Measurements from ENCODE around the gene APMAP. TPM values are rescaled to one million over a fixed set of nuclear protein-coding genes. Genes with fewer than 3 reads are reported as not detected.
A peak's percentile ranks its signal among the peaks of the same experiment; 100 is the strongest.

Gene APMAP
- total RNA-seq, 4 donors from 2014 or later, result 19.0 to 40.9 (median 31.6) TPM

DNA sequence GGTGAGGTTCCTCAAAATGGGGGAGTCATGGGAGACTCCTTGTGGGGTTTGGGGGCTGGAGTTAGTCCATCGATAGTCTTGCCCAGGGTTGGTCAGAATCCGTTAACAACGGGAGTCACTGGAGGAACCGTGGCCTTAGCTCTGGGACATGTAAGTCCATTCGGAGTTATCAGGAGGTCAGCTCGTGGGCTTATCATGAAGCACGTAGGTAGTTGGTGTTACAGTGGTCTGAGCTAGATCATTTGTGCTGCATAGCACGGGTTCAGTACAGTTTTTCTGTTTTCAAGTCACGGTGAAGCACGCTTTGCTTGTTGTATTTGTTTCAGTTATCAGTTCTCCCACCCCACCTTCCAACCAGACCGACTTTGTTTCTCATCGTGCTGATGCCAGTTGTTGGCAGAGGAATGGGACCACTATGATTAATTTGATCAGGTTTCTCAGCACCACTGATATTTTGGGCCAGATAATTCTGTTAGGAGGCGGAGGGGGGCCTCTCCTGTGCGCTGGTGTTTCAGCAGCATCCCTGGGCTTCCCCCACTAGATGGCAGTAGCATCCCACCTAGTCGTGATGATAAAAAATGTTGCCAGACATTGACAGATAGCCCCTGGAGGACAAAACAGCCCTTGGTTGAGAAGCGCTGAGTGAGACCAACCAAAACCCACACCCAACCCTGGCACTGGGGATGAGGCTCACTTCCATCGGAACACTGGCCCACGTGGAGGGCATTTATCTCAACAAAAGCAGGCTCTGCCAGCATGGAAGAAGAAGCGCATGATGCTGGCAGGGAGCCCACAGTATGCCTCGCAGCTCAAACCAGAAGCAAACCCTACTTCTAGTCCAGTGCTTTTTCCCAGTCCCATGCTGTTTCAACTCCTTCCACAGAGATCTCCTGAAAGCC is 2.2 kb upstream of the APMAP start:
- Histone ChIP-seq H3K9me3 (no peaks in the 10 kb centered on the region), H3K36me3 (no peaks in the 10 kb centered on the region), H3K27me3 (no peaks in the 10 kb centered on the region), H3K4me1 (peaks cover 0 to 61% (median 6%) of the 10 kb centered on the region in 4 donors), H3K4me3 (peak overlapping the region in 1 of 4 donors; percentile 16), H3K27ac (no peak overlapping the region)
- no peak for TF ChIP-seq POLR2A (IDR thresholded peaks at IDR 0.05)
- TF ChIP-seq, protein P1, sequence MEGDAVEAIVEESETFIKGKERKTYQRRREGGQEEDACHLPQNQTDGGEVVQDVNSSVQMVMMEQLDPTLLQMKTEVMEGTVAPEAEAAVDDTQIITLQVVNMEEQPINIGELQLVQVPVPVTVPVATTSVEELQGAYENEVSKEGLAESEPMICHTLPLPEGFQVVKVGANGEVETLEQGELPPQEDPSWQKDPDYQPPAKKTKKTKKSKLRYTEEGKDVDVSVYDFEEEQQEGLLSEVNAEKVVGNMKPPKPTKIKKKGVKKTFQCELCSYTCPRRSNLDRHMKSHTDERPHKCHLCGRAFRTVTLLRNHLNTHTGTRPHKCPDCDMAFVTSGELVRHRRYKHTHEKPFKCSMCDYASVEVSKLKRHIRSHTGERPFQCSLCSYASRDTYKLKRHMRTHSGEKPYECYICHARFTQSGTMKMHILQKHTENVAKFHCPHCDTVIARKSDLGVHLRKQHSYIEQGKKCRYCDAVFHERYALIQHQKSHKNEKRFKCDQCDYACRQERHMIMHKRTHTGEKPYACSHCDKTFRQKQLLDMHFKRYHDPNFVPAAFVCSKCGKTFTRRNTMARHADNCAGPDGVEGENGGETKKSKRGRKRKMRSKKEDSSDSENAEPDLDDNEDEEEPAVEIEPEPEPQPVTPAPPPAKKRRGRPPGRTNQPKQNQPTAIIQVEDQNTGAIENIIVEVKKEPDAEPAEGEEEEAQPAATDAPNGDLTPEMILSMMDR (IDR thresholded peaks at IDR 0.05), result peak; percentile 87 to 94 (median 93)
- DNase-seq, result peak; percentile 79 to 92 (median 83)

DNA sequence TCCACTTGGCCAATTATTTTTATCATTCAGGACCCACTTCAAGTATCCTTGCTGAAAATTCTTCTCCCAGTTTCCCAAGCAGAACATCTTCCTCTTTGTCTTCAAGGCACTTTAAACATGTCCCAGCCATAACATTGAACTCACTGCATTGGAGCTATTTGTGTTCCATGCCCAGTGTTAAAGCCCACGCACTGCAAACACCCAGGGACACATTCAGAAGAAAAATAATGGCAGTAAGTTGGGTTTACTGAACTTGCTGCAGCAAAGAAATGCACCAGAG is 1.6 kb upstream of the APMAP start:
- Histone ChIP-seq H3K36me3 (no peaks in the 10 kb centered on the region), H3K27ac (no peak overlapping the region), H3K27me3 (no peaks in the 10 kb centered on the region), H3K9me3 (no peaks in the 10 kb centered on the region), H3K4me3 (no peak overlapping the region), H3K4me1 (peaks cover 0 to 55% (median 6%) of the 10 kb centered on the region in 4 donors)
- DNase-seq, result no peak
- TF ChIP-seq POLR2A (IDR thresholded peaks at IDR 0.05), result no peak
- TF ChIP-seq, protein P1 (IDR thresholded peaks at IDR 0.05), result no peak

DNA sequence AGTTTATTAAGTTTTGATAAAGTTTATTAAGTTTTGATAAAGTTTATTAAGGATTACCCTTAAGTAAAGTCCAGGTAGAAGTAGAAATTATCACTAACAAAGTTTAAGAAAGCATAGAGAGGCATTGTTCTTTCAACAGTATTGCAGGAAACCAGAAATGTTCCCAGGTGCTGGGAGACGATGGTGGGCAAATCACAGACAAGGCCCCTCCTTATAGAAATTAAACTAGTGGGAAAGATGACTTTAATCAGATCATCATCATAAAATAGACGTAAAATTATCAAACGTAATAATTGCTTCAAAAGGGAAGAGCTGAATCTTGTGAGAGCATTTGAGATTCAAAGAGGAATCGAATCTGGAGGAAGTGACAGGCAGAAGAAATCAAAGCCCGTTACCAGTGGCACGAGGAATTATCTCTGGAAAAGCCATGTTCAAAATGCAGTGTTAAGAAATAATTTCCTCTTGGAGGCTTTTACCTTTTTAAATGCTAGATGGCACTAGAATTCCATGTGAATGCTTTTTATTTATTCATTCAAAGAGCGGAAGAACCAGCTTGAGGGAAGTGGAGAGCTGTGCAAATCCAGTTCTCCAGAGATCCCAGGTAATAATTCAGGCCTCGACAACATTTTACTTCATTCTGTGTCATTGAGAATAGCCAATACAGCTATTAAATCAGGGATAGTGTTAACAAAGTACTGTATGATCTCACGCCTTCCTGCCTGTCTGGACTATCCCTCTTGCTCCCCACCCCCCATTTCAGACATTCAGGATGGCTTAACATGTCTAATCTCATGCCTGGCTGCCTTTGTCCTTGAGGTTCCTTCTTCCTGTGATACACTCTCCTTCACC is 1.0 kb upstream of the APMAP start:
- H3K4me1 ChIP-seq, result peaks cover 0 to 49% (median 6%) of the 10 kb centered on the region in 4 donors
- no peaks in the 10 kb centered on the region for H3K9me3 ChIP-seq
- no peaks in the 10 kb centered on the region for H3K27me3 ChIP-seq
- TF ChIP-seq POLR2A (IDR thresholded peaks at IDR 0.05), result no peak
- TF ChIP-seq, protein P1 (IDR thresholded peaks at IDR 0.05), result peak in 3 of 6 experiments; percentile 33 to 46 (median 45)
- H3K27ac ChIP-seq, result peak overlapping the region; percentile 90 to 95 (median 92)
- H3K4me3 ChIP-seq, result peak overlapping the region; percentile 72 to 97 (median 93)
- DNase-seq, result no peak
- H3K36me3 ChIP-seq, result no peaks in the 10 kb centered on the region

DNA sequence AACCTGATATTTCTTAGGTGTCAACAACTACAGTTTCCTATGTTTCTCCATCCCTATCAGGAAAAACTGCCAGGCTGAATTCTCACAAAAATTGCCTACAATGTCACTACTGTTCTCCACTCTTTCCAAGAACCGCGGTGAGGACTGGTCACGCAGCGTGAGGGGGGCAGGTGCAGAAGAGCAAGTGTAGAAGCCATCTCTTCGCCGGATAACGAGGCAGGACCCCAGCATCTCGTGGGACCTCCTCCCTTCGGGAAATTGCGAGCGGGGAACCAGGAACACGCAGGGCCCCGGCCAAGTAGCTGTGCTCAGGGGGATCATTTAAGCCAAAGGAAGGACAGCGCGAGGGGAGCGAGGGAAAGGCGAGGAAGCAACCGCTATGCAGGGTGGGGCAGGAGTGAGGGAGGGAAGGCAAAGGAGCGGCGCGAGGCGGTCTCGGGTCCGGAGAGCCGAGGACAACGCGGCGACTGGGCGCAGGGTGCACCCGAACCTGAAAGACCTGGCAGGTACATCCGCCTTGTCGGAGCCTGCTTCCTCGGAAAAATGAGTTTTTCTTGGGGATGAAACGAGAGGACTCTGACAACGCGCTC is 559 bp downstream of the APMAP start:
- Histone ChIP-seq H3K9me3 (no peaks in the 10 kb centered on the region), H3K4me3 (peak overlapping the region; percentile 72 to 97 (median 93)), H3K4me1 (peaks cover 0 to 41% (median 6%) of the 10 kb centered on the region in 4 donors), H3K36me3 (no peaks in the 10 kb centered on the region), H3K27me3 (no peaks in the 10 kb centered on the region), H3K27ac (peak overlapping the region; percentile 90 to 95 (median 92))
- TF ChIP-seq POLR2A (IDR thresholded peaks at IDR 0.05), result no peak
- TF ChIP-seq, protein P1 (IDR thresholded peaks at IDR 0.05), result no peak
- peak in 2 of 3 donors; percentile 30 to 63 for DNase-seq

DNA sequence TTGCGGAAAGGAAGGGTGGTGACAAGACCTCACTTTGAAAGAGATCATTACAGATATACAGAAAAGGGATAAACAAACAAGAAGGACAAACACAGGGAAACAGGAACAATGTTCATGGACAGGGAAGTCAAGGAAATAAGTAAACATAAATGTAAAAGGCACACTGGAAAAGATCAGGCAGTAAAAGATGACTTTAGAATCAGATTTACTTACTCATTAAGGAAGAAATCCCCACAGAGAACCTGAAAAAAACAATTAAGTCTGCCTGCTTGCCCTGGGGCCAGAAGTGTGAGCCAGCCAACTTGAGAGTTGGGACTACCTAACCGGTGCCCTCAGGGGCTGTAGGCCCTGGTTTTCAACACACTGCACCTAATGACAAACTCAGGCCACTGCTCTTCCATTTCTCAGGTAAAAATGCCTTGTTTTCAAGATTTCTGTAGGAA is 1.7 kb downstream of the APMAP start:
- peaks cover 0 to 40% (median 5%) of the 10 kb centered on the region in 4 donors for H3K4me1 ChIP-seq
- no peak for DNase-seq
- H3K4me3 ChIP-seq, result peak overlapping the region in 1 of 4 donors; percentile 90

More for the DNA sequence above, 1.7 kb downstream of the APMAP start:
- H3K9me3 ChIP-seq, result no peaks in the 10 kb centered on the region
- no peak for TF ChIP-seq POLR2A (IDR thresholded peaks at IDR 0.05)
- TF ChIP-seq, protein P1 (IDR thresholded peaks at IDR 0.05), result no peak
- no peaks in the 10 kb centered on the region for H3K36me3 ChIP-seq
- no peaks in the 10 kb centered on the region for H3K27me3 ChIP-seq
- no peak overlapping the region for H3K27ac ChIP-seq
